Globus pallidus (tissue), 1 donor: ENCODE measurements around the gene HDDC3.
"Not testable (repeated sequence)": the region's sequence is repeated elsewhere in the genome, so short reads cannot be mapped to it uniquely, and the experiment has no call there.

Source experiments
- DNase-seq: peaks from one replicate; pipeline ENCODE4 v3.0.0-alpha.2; 2015; ENCODE audit warnings: low spot score

Gene HDDC3

GRCh38 chr15:90909976-90910375, 22.4 kb downstream of the HDDC3 start:
- no peak for DNase-seq

DNA sequence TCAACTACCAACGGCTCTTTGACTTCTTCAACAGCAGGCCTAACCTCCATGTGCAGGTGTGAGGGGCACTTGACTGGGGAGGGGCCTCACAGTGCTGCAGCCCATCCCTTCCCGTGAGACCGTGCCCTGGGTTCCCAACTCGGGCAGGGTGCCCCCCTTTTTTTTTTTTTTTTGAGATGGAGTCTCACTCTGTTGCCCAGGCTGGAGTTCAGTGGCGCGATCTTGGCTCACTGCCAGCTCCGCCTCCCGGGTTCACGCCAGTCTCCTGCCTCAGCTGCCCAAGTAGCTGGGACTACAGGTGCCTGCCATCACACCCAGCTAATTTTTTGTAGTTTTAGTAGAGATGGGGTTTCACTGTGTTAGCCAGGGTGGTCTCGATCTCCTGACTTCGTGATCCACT, 22.9 kb downstream of the HDDC3 start:
- not testable (repeated sequence) for DNase-seq

GRCh38 chr15:90907838-90908507, 24.4 kb downstream of the HDDC3 start:
- peak; percentile 65 for DNase-seq

DNA sequence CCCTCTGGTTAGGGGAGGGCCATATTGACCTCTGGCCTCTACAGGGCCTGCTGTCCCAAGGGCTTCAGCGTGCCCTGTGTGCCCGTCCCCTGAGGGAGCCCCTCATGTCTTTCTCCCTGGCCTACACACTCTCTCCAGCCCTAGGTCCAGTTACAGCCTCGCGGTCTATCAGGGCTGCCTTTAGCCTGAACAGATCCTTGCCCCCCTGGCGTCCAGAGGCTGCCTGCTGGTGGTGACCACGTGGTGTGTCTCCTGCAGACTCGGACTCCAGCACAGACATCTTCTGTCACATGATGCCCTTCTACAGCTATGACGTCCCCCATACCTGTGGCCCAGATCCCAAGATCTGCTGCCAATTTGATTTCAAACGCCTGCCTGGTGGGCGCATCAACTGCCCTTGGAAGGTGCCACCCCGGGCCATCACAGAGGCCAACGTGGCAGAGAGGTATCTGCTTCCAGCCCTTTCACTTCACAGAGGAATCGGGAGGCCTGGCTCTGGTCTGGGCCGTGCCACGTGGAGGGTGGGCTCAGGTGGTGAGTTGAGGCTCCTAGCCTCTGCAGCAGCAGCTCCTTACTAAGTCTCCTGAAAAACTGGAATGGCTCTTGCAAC, 25.2 kb downstream of the HDDC3 start:
- DNase-seq = no peak

- no peak for DNase-seq
Measured at GRCh38 chr15:90906181-90906849, 26.0 kb downstream of the HDDC3 start.

GRCh38 chr15:90905306-90906180, 26.8 kb downstream of the HDDC3 start:
- no peak for DNase-seq

DNA sequence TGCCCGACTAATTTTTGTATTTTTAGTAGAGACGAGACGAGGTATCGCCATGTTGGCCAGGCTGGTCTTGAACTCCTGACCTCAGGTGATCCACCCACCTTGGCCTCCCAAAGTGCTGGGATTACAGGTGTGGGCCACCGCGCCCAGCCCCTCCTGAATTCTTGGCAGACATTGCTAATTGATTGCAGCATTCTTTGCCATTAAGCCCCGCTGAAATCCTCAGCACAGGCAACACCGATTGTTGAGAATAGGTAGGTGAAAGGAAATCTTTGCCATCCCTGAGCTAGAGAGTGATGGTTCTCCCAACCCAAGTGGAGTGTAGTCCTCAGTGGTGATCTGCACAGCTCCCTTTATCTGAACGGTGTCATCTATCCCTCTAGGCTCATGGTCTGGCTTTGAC, 27.6 kb downstream of the HDDC3 start:
- no peak for DNase-seq

DNA sequence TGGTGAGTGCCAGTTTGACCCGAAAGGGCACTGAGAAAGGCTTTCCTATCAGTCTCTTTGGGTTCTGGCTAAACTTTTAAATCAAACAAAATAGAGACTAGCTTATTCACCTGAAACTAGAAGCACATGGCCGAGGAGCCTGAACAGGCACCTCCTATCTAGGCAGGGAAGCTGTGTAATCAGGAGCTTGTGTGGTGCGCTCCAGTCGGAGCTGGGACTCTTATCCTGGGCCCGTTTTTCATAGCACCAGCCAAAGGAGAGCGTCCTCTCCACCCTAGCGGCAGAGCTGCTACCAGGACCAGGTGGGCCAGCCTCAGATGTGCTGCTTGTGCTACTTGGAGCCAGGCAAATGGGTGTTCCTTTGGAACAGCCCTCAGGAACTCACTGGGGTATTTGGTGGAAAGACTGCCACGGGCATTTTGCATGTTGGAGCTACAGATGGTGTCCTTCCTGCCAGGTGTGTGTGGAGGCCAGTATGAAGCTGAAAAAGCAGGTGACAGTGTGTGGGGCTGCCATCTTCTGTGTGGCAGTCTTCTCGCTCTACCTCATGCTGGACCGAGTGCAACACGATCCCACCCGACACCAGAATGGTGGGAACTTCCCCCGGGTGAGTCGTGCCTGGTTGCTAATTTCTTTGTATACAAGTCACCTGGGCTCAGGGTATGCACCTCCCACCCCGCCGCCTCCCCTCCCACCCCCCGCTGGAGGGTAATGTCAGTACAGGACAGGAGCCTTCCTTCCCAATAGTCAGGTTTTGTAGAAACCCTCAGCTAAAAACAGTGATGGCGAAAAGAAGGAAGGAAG, 28.4 kb downstream of the HDDC3 start:
- no peak for DNase-seq

- DNase-seq = peak; percentile 88
Measured at GRCh38 chr15:90902840-90903732, 29.3 kb downstream of the HDDC3 start, which contains the start of gene MAN2A2. Gene MAN2A2, plus strand, starts transcription at chr15:90903302. Its CDS starts 906 bp downstream, at chr15:90904208.

DNA sequence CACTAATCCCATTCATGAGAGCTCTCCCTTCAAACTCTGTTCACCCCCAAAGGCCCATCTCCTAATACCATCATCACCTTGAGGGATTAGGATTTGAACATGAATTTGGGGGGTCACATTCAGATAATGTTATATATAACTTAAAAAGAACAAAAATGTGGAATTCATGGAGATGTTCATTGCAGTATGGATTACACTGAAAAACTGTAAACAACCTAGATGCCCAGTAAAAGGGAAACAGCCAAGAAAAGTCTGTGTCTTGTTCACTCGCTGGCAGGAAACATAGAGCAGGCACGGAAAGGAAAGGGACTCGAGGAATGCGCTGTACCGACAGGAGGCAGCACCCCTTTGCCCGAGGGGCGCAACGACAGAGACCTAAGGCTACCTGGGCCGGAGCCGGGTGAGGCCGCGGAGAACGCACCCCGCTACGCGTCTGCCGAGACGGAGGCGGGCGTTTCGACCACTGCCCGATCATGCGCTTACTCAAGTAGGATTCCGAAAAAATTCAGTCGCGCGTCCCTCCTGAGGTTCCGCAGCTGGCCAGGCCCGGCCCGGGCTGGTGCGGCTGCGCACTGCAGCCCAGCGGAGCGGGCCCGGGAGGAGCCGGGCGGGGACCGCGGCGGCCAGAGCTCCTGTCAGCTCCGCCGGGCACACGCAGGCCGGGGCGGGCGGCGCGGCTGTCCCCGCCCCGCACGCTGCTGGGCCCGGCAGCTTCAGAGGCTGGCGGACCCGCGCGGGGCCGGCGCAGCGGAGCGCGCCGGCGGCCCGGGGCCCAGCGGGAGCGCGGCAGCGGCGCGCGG, 30.1 kb downstream of the HDDC3 start:
- DNase-seq = peak; percentile 82

- DNase-seq = peak; percentile 63
Measured at GRCh38 chr15:90901175-90902039, 30.9 kb downstream of the HDDC3 start.

DNA sequence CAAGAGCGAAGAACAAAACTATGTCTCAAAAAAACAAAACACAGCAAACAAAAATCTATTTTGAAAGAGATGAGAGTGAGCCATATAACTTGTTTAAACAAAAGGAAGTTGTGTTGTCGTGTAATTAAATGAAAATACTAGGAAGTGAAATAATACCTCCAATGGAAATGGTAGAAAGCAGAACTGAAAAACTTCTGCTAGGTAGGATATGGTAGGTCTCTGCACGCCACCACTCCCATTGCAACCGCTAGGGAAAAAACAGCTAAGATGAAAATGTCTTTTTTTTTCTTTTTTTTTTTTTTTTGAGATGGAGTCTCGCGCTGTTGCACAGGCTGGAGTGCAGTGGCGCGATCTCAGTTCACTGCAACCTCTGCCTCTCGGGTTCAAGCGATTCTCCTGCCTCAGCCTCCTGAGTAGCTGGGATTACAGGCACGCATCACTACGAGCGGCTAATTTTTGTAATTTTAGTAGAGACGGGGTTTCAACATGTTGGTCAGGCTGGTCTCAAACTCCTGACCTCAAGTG, 35.2 kb downstream of the HDDC3 start:
- DNase-seq = not testable (repeated sequence)

DNA sequence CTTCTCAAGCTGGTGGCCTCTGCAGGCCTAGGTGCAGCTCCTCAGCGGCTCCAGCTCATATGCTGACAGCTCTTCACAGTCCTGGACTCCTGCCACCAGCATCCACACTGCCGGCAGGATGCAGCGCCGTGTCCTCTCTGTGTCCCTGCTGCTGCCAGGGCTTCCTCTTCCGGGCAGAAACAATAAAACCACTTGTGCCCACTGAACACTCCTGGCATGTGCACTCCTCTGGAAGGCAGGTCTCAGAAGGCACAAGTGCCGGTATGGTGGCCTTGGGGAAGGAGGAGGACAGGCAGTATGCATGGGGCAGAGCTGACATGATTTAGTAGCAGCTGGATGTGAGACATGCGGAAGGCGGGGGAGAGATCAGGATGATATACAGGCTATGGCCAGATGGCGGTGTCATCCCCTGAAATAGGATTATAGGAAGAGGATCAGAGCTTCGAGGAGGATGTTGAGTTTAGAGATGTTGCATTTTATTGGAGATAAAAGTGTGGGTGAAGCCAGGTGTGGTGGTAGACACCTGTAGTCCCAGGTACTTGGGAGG, 36.7 kb downstream of the HDDC3 start:
- peak; percentile 85 for DNase-seq

DNA sequence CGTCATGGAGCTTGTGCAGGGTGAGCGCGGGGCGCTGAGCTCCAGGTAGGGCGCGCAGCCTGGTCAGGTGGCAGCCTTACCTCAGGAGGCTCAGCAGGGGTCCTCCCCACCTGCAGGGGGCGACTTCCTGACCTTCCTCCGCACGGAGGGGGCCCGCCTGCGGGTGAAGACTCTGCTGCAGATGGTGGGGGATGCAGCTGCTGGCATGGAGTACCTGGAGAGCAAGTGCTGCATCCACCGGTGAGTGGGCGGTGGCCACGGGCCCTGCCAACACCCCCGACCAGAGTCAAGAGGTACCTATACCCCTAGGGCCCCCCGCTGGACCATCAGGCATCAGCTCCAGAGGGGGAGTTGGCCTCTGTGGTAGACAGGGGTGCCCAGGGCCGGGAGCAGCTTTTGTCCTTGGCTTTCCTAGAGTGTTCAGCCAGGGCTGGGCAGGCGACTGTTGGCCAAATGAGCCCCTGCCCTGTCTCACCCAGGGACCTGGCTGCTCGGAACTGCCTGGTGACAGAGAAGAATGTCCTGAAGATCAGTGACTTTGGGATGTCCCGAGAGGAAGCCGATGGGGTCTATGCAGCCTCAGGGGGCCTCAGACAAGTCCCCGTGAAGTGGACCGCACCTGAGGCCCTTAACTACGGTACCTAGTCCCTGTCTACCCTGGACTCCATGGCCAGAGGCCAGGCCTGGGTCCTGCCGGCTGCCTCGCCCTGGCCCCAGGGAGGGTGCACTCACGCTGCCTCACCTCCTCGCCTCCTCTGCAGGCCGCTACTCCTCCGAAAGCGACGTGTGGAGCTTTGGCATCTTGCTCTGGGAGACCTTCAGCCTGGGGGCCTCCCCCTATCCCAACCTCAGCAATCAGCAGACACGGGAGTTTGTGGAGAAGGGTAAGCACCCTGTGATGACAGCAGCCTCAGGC, 38.9 kb downstream of the HDDC3 start:
- no peak for DNase-seq

DNA sequence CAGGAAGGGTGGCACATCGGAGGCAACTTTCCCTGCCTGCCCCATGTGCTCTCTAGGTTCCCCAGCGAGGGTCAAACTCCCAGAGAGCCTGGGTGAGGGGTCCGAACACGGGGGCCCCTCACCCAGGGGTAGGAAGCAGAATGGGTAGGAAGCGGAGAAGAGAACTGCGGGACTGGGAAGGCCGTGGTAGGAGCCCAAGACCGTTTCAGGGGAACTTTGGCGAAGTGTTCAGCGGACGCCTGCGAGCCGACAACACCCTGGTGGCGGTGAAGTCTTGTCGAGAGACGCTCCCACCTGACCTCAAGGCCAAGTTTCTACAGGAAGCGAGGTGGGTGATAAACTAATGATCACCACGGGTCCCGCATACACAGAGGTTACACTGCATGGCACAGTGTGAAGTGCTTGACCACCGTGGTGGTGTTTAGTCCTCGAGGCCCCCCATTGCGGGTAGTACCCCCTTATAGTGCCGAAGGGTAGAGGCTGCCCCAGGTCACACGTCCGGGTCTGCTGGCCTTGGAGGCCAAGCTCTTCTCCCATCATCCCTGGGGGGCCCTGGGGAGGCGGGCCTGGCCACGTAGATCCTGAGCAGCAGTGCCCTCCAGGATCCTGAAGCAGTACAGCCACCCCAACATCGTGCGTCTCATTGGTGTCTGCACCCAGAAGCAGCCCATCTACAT, 39.7 kb downstream of the HDDC3 start:
- no peak for DNase-seq

DNA sequence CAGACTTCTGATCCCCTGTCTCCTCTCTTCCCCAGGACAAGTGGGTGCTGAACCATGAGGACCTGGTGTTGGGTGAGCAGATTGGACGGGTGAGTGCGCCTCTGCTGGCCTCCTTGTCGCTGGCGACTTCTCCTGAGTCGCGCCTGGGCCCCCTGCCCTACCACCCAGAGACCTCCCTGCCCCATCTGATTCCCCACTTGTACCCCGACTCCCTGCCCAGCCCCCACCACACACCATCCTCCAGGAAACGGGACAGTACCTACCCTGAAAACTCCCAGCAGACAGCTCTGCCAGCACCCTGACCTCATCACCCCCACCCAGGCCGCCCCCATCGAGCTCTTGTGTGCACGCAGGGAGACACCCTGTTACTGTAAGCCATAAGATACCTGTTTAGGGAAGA, 40.3 kb downstream of the HDDC3 start:
- DNase-seq = no peak
